MM.1S (cell line): ENCODE results near the gene ELP4.

Experiments
- DNase-seq: peaks from one replicate; pipeline ENCODE4 v3.0.0-alpha.2; 2015
- H2AFZ ChIP-seq: fragments of 300-600 bp; sonication (generic); 2 replicates; pipeline ENCODE4 v1.6.0; 2016; ENCODE audit warnings: antibody characterized with exemption, low read length
- H3F3A ChIP-seq: fragments of 300-600 bp; sonication (generic); 2 replicates; pipeline ENCODE4 v1.6.1; 2016; ENCODE audit warnings: mild to moderate bottlenecking, antibody characterized with exemption, low read length, moderate library complexity, mixed read lengths; ENCODE audit not compliant: insufficient read depth
- H3K27ac ChIP-seq: fragments of 300-600 bp; sonication (generic); 2 replicates; pipeline ENCODE4 v1.5.1; 2016; ENCODE audit warnings: mild to moderate bottlenecking, low read length
- H3K27me3 ChIP-seq: fragments of 300-600 bp; sonication (generic); replicated peaks from 2 replicates; pipeline ENCODE4 v1.6.0; 2016; ENCODE audit warnings: low read length; ENCODE audit not compliant: insufficient read depth
- H3K36me3 ChIP-seq: fragments of 300-600 bp; sonication (generic); replicated peaks from 2 replicates; pipeline ENCODE4 v1.6.1; 2016; ENCODE audit warnings: mild to moderate bottlenecking, low read length, mixed read lengths; ENCODE audit not compliant: insufficient read depth
- H3K4me1 ChIP-seq: fragments of 300-600 bp; sonication (generic); 2 replicates; pipeline ENCODE4 v1.6.1; 2016; ENCODE audit warnings: low read length, mixed read lengths
- H3K4me2 ChIP-seq: fragments of 300-600 bp; sonication (generic); 2 replicates; pipeline ENCODE4 v1.6.0; 2016; ENCODE audit warnings: low read depth, low read length
- H3K4me3 ChIP-seq: fragments of 300-600 bp; sonication (generic); 2 replicates; pipeline ENCODE4 v1.5.1; 2016; ENCODE audit warnings: low read length, mixed read lengths
- H3K79me2 ChIP-seq: fragments of 300-600 bp; sonication (generic); 2 replicates; pipeline ENCODE4 v1.6.1; 2016; ENCODE audit warnings: mixed run types, low read length, mixed read lengths
- H3K9ac ChIP-seq: fragments of 300-600 bp; sonication (generic); 2 replicates; pipeline ENCODE4 v1.6.1; 2016; ENCODE audit warnings: low read length, mixed read lengths
- H3K9me2 ChIP-seq: fragments of 300-600 bp; sonication (generic); replicated peaks from 2 replicates; pipeline ENCODE4 v1.6.1; 2016; ENCODE audit warnings: mild to moderate bottlenecking, low read length, mixed read lengths; ENCODE audit not compliant: insufficient read depth
- H3K9me3 ChIP-seq: fragments of 300-600 bp; sonication (generic); replicated peaks from 2 replicates; pipeline ENCODE4 v1.6.1; 2016; ENCODE audit warnings: mild to moderate bottlenecking, low read length, mixed read lengths; ENCODE audit not compliant: insufficient read depth
- H4K20me1 ChIP-seq: fragments of 300-600 bp; sonication (generic); 2 replicates; pipeline ENCODE4 v1.6.1; 2016; ENCODE audit warnings: mild to moderate bottlenecking, low read length, moderate library complexity, mixed read lengths; ENCODE audit not compliant: insufficient read depth
- EZH2 ChIP-seq: fragments of 300-600 bp; sonication (generic); optimal IDR thresholded peaks from 2 replicates; pipeline ENCODE3; 2017; ENCODE audit warnings: low read depth, mild to moderate bottlenecking, antibody characterized with exemption, low read length, mixed read lengths
- EZH2phosphoT487 ChIP-seq: fragments of 300-600 bp; sonication (generic); IDR thresholded peaks from 2 replicates; pipeline ENCODE4 v1.6.1; 2018; ENCODE audit warnings: antibody characterized with exemption, low read length
- TF ChIP-seq, protein P1 (sequence below): fragments of 300-600 bp; sonication (generic); IDR thresholded peaks from 2 replicates; pipeline ENCODE4 v1.5.1; 2016; ENCODE audit warnings: antibody characterized with exemption, low read length, mixed read lengths

The ELP4 gene

DNA sequence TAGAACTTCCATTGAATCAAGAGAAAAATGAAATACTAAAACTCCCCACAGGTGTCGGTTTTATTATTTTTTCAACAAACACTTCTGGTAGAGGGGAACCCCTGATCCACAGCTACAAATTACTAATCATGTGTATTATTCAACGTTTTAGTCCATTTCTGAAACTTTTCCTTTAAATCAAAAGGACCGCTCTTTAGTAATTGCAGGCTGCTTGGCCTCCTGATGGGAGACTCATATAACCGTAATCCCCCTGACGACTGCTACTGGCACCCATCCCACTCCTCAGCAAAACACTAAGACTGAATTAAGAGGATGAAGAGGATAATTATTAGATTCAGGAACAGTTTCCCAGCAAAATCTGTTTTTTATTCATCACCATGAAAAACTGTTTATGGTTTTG, 255.2 kb downstream of the ELP4 start:
- TF ChIP-seq EZH2 (no peak), EZH2phosphoT487 (no peak)
- TF ChIP-seq, protein P1, sequence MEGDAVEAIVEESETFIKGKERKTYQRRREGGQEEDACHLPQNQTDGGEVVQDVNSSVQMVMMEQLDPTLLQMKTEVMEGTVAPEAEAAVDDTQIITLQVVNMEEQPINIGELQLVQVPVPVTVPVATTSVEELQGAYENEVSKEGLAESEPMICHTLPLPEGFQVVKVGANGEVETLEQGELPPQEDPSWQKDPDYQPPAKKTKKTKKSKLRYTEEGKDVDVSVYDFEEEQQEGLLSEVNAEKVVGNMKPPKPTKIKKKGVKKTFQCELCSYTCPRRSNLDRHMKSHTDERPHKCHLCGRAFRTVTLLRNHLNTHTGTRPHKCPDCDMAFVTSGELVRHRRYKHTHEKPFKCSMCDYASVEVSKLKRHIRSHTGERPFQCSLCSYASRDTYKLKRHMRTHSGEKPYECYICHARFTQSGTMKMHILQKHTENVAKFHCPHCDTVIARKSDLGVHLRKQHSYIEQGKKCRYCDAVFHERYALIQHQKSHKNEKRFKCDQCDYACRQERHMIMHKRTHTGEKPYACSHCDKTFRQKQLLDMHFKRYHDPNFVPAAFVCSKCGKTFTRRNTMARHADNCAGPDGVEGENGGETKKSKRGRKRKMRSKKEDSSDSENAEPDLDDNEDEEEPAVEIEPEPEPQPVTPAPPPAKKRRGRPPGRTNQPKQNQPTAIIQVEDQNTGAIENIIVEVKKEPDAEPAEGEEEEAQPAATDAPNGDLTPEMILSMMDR = no peak
- Histone ChIP-seq H3K36me3 (no peaks in the 10 kb centered on the region), H3K27me3 (no peaks in the 10 kb centered on the region), H3K79me2 (no peaks in the 10 kb centered on the region), H3K4me1 (no peaks in the 10 kb centered on the region), H4K20me1 (no peaks in the 10 kb centered on the region), H3K9ac (no peak overlapping the region), H3K9me3 (no peaks in the 10 kb centered on the region), H3K4me2 (no peak overlapping the region), H3K9me2 (no peaks in the 10 kb centered on the region), H3K27ac (no peak overlapping the region), H2AFZ (no peak overlapping the region), H3F3A (no peaks in the 10 kb centered on the region), H3K4me3 (no peak overlapping the region)
- DNase-seq = no peak

DNA sequence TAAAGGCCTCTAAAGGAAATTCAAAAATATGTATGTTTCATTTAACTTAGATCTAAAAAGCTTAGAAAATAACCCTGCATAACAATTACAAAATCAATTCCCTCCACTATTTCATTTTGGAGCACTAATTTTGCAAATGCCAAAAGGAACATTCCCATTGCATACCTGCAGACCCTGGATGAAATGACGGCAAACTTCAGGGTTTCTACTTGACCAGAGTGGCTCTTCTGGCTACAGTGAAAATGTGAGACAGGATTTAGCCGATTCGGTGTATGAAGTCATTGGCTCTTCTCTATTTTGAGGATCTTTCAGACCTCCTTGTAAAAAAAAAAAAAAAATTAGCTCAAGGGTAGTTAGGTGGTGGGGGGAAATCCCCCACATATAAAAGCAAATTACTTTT, 257.5 kb downstream of the ELP4 start:
- Histone ChIP-seq H3K9ac (no peak overlapping the region), H3K4me1 (no peaks in the 10 kb centered on the region), H3K9me3 (no peaks in the 10 kb centered on the region), H3K4me2 (no peak overlapping the region), H4K20me1 (no peaks in the 10 kb centered on the region), H2AFZ (no peak overlapping the region), H3K4me3 (no peak overlapping the region), H3K27ac (no peak overlapping the region), H3K27me3 (no peaks in the 10 kb centered on the region), H3K36me3 (no peaks in the 10 kb centered on the region), H3K79me2 (no peaks in the 10 kb centered on the region), H3K9me2 (no peaks in the 10 kb centered on the region), H3F3A (no peaks in the 10 kb centered on the region)
- TF ChIP-seq EZH2phosphoT487 (no peak), EZH2 (no peak)
- TF ChIP-seq, protein P1 = no peak
- no peak for DNase-seq

DNA sequence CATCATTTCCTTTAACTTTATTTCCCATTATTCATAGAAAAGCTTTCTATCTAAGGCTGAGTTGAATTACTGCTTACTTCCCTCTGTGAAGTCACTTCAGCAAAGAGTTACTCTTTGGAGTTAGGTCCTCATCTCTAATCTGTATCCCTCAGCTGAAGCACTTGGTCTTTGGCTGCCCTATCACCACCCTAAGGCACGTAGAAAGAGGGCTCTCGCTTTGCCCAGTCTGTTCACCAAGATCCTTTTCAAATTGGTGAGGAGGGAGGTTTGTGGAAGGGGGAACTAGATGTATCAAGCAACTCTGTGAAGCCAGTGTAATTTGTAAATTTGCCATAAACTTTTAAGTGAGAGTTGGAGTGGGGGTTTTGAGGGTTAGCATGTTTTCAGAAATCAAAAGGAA, 258.1 kb downstream of the ELP4 start:
- TF ChIP-seq EZH2phosphoT487 (no peak), EZH2 (no peak)
- TF ChIP-seq, protein P1 = no peak
- Histone ChIP-seq H3K9me2 (no peaks in the 10 kb centered on the region), H2AFZ (no peak overlapping the region), H3K27me3 (no peaks in the 10 kb centered on the region), H3K4me1 (no peaks in the 10 kb centered on the region), H4K20me1 (no peaks in the 10 kb centered on the region), H3K27ac (no peak overlapping the region), H3K36me3 (no peaks in the 10 kb centered on the region), H3K79me2 (no peaks in the 10 kb centered on the region), H3K4me2 (no peak overlapping the region), H3K9me3 (no peaks in the 10 kb centered on the region), H3F3A (no peaks in the 10 kb centered on the region), H3K9ac (no peak overlapping the region), H3K4me3 (no peak overlapping the region)
- no peak for DNase-seq
